H1 (cell line): Measurements from ENCODE around the gene RPS6KA2. TPM values are rescaled to one million over a fixed set of nuclear protein-coding genes. Genes with fewer than 3 reads are reported as not detected.

Source experiments
- CTCF ChIA-PET: fragments of 300-600 bp; sonication (Branson Sonifier 250); formaldehyde crosslinking; loops from one replicate; lab custom pipeline; 2021; ENCODE audit not compliant: partially characterized antibody; lab: Charles Lee
- POLR2A ChIA-PET: fragments of 300-600 bp; sonication (Branson Sonifier 250); formaldehyde crosslinking; loops from one replicate; lab custom pipeline; 2021; ENCODE audit warnings: inconsistent platforms; ENCODE audit not compliant: partially characterized antibody; lab: Charles Lee
- DNase-seq, 2 experiments: peaks; one replicate each; pipeline versions ENCODE4 v3.0.0 to v3.0.0-alpha.2; 2010 to 2022; ENCODE audit warnings: low spot score in 2 of 2, low read depth in 1 of 2, mixed read lengths in 1 of 2
- FAIRE-seq: peaks from 2 replicates; lab custom pipeline; 2011; peaks lifted over from hg19 to GRCh38; lab: Jason Lieb, UNC
- H2AFZ ChIP-seq: 2 replicates; pipeline ENCODE4 v1.8.1; 2012; ENCODE audit warnings: low read length, inconsistent platforms
- H2AK5ac ChIP-seq: 2 replicates; pipeline ENCODE4 v1.6.1; 2013; ENCODE audit warnings: low read depth, low read length
- H2BK120ac ChIP-seq: replicated peaks from 2 replicates; pipeline ENCODE3; 2013; ENCODE audit warnings: low read depth, low read length, inconsistent platforms
- H2BK12ac ChIP-seq: 2 replicates; pipeline ENCODE4 v1.6.1; 2013; ENCODE audit warnings: low read depth, low read length
- H2BK15ac ChIP-seq: 2 replicates; pipeline ENCODE4 v1.6.1; 2013; ENCODE audit warnings: low read length
- H2BK20ac ChIP-seq: 2 replicates; pipeline ENCODE4 v1.6.1; 2013; ENCODE audit warnings: low read length
- H2BK5ac ChIP-seq: 2 replicates; pipeline ENCODE4 v1.6.1; 2013; ENCODE audit warnings: low read depth, low read length
- H3K14ac ChIP-seq: 2 replicates; pipeline ENCODE4 v1.6.1; 2013; ENCODE audit warnings: inconsistent platforms; ENCODE audit not compliant: insufficient read length
- H3K18ac ChIP-seq: 2 replicates; pipeline ENCODE4 v1.6.1; 2013; ENCODE audit warnings: low read length; ENCODE audit errors: extremely low read depth
- H3K23ac ChIP-seq: 2 replicates; pipeline ENCODE4 v1.6.1; 2013; ENCODE audit warnings: inconsistent platforms; ENCODE audit not compliant: insufficient read length
- H3K23me2 ChIP-seq: 2 replicates; pipeline ENCODE4 v1.6.1; 2013; ENCODE audit warnings: low read depth, low read length
- H3K27ac ChIP-seq: 2 replicates; pipeline ENCODE4 v1.6.1; 2011; ENCODE audit warnings: low read depth, low read length, inconsistent platforms
- H3K27me3 ChIP-seq, 4 experiments: replicated peaks in 1 of 4; 1 replicate in 1 of 4; 2 replicates in 3 of 4; pipeline versions ENCODE4 v1.6.1 to v1.8.1; 2011 to 2013; ENCODE audit warnings: low read length in 3 of 4, mild to moderate bottlenecking in 3 of 4, inconsistent platforms in 2 of 4, mixed read lengths in 2 of 4, moderate library complexity in 1 of 4; ENCODE audit not compliant: control insufficient read depth in 3 of 4, insufficient read depth in 3 of 4; ENCODE audit errors: extremely low read depth in 1 of 4
- H3K36me3 ChIP-seq, 4 experiments: 2 replicates each; pipeline versions ENCODE4 v1.6.1 to v1.8.1; 2011 to 2013; ENCODE audit warnings: mild to moderate bottlenecking in 4 of 4, low read length in 3 of 4, moderate library complexity in 2 of 4, control low read depth in 1 of 4, inconsistent platforms in 1 of 4; ENCODE audit not compliant: insufficient read depth in 4 of 4, control insufficient read depth in 2 of 4
- H3K4ac ChIP-seq: replicated peaks from 2 replicates; pipeline ENCODE3; 2013; ENCODE audit warnings: low read length, low read depth, mixed read lengths, inconsistent platforms; ENCODE audit not compliant: insufficient read length
- H3K4me1 ChIP-seq, 4 experiments: replicated peaks in 1 of 4; 1 replicate in 1 of 4; 2 replicates in 3 of 4; pipeline versions ENCODE4 v1.6.1 to v1.8.1; 2011 to 2013; ENCODE audit warnings: low read length in 3 of 4, inconsistent platforms in 2 of 4, mixed read lengths in 1 of 4; ENCODE audit not compliant: insufficient read depth in 4 of 4, control insufficient read depth in 3 of 4
- H3K4me2 ChIP-seq, 2 experiments: 2 replicates each; pipeline versions ENCODE4 v1.6.1 to v1.8.1; 2011 to 2013; ENCODE audit warnings: low read depth in 2 of 2, low read length in 2 of 2, control low read depth in 1 of 2, inconsistent platforms in 1 of 2, mild to moderate bottlenecking in 1 of 2; ENCODE audit not compliant: insufficient read depth in 1 of 2
- H3K4me3 ChIP-seq, 4 experiments: fragments of 200-600, 300-600 bp in 1 of 4; sonication (generic), shearing (Covaris generic), sonication (Bioruptor Twin) in 1 of 4; 2 replicates each; pipeline versions ENCODE4 v1.5.1 to v1.8.1; 2011 to 2016; ENCODE audit warnings: low read length in 4 of 4, low read depth in 3 of 4, control low read depth in 2 of 4, inconsistent platforms in 2 of 4, mild to moderate bottlenecking in 2 of 4, mixed read lengths in 1 of 4, moderate library complexity in 1 of 4; ENCODE audit not compliant: insufficient read depth in 2 of 4; ENCODE audit errors: extremely low read depth in 1 of 4
- H3K56ac ChIP-seq: replicated peaks from 2 replicates; pipeline ENCODE3; 2013; ENCODE audit warnings: low read depth, mild to moderate bottlenecking, mixed read lengths, low read length, inconsistent platforms; ENCODE audit not compliant: insufficient read length
- H3K79me1 ChIP-seq: 2 replicates; pipeline ENCODE4 v1.6.1; 2013; ENCODE audit warnings: low read depth, low read length, control low read depth
- H3K79me2 ChIP-seq, 2 experiments: 2 replicates each; pipeline versions ENCODE4 v1.6.1 to v1.8.1; 2012 to 2013; ENCODE audit warnings: low read length in 2 of 2, mild to moderate bottlenecking in 2 of 2, inconsistent platforms in 1 of 2; ENCODE audit not compliant: insufficient read depth in 2 of 2, control insufficient read depth in 1 of 2
- H3K9ac ChIP-seq, 4 experiments: replicated peaks in 1 of 4; 1 replicate in 1 of 4; 2 replicates in 3 of 4; pipeline versions ENCODE4 v1.6.1 to v1.8.1; 2011 to 2013; ENCODE audit warnings: low read depth in 3 of 4, low read length in 3 of 4, control low read depth in 2 of 4, mild to moderate bottlenecking in 2 of 4, moderate library complexity in 2 of 4, inconsistent platforms in 1 of 4; ENCODE audit errors: extremely low read depth in 1 of 4
- H3K9me3 ChIP-seq, 2 experiments: 2 replicates each; pipeline versions ENCODE4 v1.6.1 to v1.8.1; 2012 to 2013; ENCODE audit warnings: mild to moderate bottlenecking in 2 of 2, moderate library complexity in 2 of 2, control low read depth in 1 of 2, inconsistent platforms in 1 of 2, low read depth in 1 of 2, low read length in 1 of 2, mixed read lengths in 1 of 2; ENCODE audit not compliant: insufficient read depth in 2 of 2
- H4K20me1 ChIP-seq, 2 experiments: replicated peaks in 1 of 2; 2 replicates each; pipeline versions ENCODE3 to v1.8.1; 2011 to 2013; ENCODE audit warnings: inconsistent platforms in 2 of 2, low read length in 2 of 2, mild to moderate bottlenecking in 1 of 2; ENCODE audit not compliant: insufficient read depth in 2 of 2, control insufficient read depth in 1 of 2
- H4K5ac ChIP-seq: 2 replicates; pipeline ENCODE4 v1.6.1; 2013; ENCODE audit warnings: low read length, low read depth, mixed read lengths, inconsistent platforms; ENCODE audit not compliant: insufficient read length
- H4K8ac ChIP-seq: 2 replicates; pipeline ENCODE4 v1.8.0; 2013; ENCODE audit warnings: mild to moderate bottlenecking, moderate library complexity, low read length, inconsistent platforms; ENCODE audit not compliant: insufficient read depth; ENCODE audit errors: extremely low read depth
- H4K91ac ChIP-seq: replicated peaks from 2 replicates; pipeline ENCODE3; 2013; ENCODE audit warnings: low read length, mixed read lengths, inconsistent platforms; ENCODE audit not compliant: insufficient read length
- BACH1 ChIP-seq: IDR thresholded peaks from 2 replicates; pipeline ENCODE4 v1.6.1; 2012; ENCODE audit warnings: low read length, improper control_type of control experiment
- CTBP2 ChIP-seq: IDR thresholded peaks from 2 replicates; pipeline ENCODE4 v1.7.0; 2011; ENCODE audit warnings: borderline replicate concordance, mild to moderate bottlenecking, moderate library complexity, mixed read lengths, low read length; ENCODE audit not compliant: insufficient read depth, insufficient read length
- JUN ChIP-seq: IDR thresholded peaks from 2 replicates; pipeline ENCODE4 v1.6.1; 2011; ENCODE audit warnings: low read depth, mild to moderate bottlenecking, improper control_type of control experiment, low read length
- KDM1A ChIP-seq: fragments of 200-600, 300-600 bp; sonication (generic); IDR thresholded peaks from 2 replicates; pipeline ENCODE4 v1.7.1; 2016; ENCODE audit warnings: mild to moderate bottlenecking, low read length, borderline replicate concordance
- MAFK ChIP-seq: IDR thresholded peaks from 2 replicates; pipeline ENCODE4 v1.6.1; 2012; ENCODE audit warnings: low read depth, mild to moderate bottlenecking, improper control_type of control experiment, low read length
- RXRA ChIP-seq: IDR thresholded peaks from 2 replicates; pipeline ENCODE4 v1.6.1; 2011; ENCODE audit warnings: low read depth, mild to moderate bottlenecking, low read length, moderate library complexity; ENCODE audit not compliant: insufficient read depth
- SP4 ChIP-seq: IDR thresholded peaks from 2 replicates; pipeline ENCODE4 v1.6.1; 2012; ENCODE audit warnings: low read length, inconsistent platforms
- USF2 ChIP-seq: IDR thresholded peaks from 2 replicates; pipeline ENCODE4 v1.6.1; 2011; ENCODE audit warnings: low read length, improper control_type of control experiment
- WGBS, 2 experiments: shearing (Covaris generic) in 1 of 2; methylation state at CpG; one replicate each; pipeline versions ENCODE4 v1.1.6 to v1.1.7; 2013 to 2015; ENCODE audit warnings: low lambda C conversion rate in 2 of 2, mixed read lengths in 2 of 2, inconsistent platforms in 1 of 2, low coverage in 1 of 2, missing lambda C conversion rate in 1 of 2; ENCODE audit not compliant: insufficient replicate concordance in 2 of 2, insufficient coverage in 1 of 2, insufficient read length in 1 of 2; ENCODE audit errors: extremely low coverage in 1 of 2, missing lambda C conversion rate in 1 of 2; 5-methylcytosine and 5-hydroxymethylcytosine counted together
- polyA plus RNA-seq, 7 experiments: library from polyadenylated mRNA; depleted of rRNA in 3 of 7; stranded (reverse) in 5 of 7; unstranded in 2 of 7; fragments of >200 nt in 5 of 7; fragments of 200-250 nt in 2 of 7; gene quantifications; 1 replicate in 5 of 7; 2 replicates in 1 of 7; 4 replicates in 1 of 7; pipeline versions ENCODE4 v1.2.1 to v1.2.3, GENCODE V29; 2011 to 2013; ENCODE audit warnings: missing spikeins in 2 of 7, mixed read lengths in 2 of 7
- total RNA-seq: library from RNA; stranded (reverse); fragmentation: NEBNext Ultra II Directional; extraction: Animal tissue kit (Norgen Biotek cat#: 25700); gene quantifications from 2 replicates; pipeline ENCODE4 v1.2.1, GENCODE V29; 2021

The RPS6KA2 gene
- total and polyA plus RNA-seq, 2 of the 8 experiments (the other 6 are each of a cell fraction or from before 2014, with no cell fraction given) = 8.8 to 25.7 TPM

- no peak overlapping the region for H3K23ac ChIP-seq
- no peak for DNase-seq
- no peak overlapping the region for H3K18ac ChIP-seq
- H2BK15ac ChIP-seq = no peak overlapping the region
- H4K5ac ChIP-seq = no peak overlapping the region
- FAIRE-seq = no peak
- no peak overlapping the region for H2AK5ac ChIP-seq
- no peak overlapping the region for H2BK12ac ChIP-seq
- no peak overlapping the region for H4K91ac ChIP-seq
- H3K79me2 ChIP-seq = peaks cover 0 to 19% of the 10 kb centered on the region in 2 experiments; a peak in 2 of 4 replicates
- H3K4ac ChIP-seq = no peak overlapping the region
- H3K79me1 ChIP-seq = peaks cover 5% of the 10 kb centered on the region; the same call in 1 of the 2 replicates
- H4K20me1 ChIP-seq = peaks cover 0 to 4% of the 10 kb centered on the region in 2 experiments
- ChIA-PET CTCF (interaction anchor here (0.7 to 3.5 kb wide), 5 partner anchors 12 to 137 kb away, joined by 3 to 14 read pairs (median 3); no protein-coding TSS in a partner anchor), POLR2A (interaction anchor here (1.2 kb wide), 1 partner anchor 36 kb away, joined by 4 read pairs; no protein-coding TSS in a partner anchor)
- no peaks in the 10 kb centered on the region for H3K36me3 ChIP-seq
- no peaks in the 10 kb centered on the region for H3K23me2 ChIP-seq
- no peak overlapping the region for H2BK20ac ChIP-seq
- H2BK120ac ChIP-seq = no peak overlapping the region
- H3K9ac ChIP-seq = no peak overlapping the region; a peak in 1 of 7 replicates
- H3K27ac ChIP-seq = no peak overlapping the region
- H3K14ac ChIP-seq = no peak overlapping the region
- no peaks in the 10 kb centered on the region; a peak in 1 of 7 replicates for H3K27me3 ChIP-seq
- H3K4me1 ChIP-seq = peaks cover 1 to 9% (median 4%) of the 10 kb centered on the region in 4 experiments; a peak in 4 of 7 replicates
- no peak overlapping the region for H2BK5ac ChIP-seq
- H3K4me3 ChIP-seq = no peak overlapping the region
- 92% methylated on average over 8 of the region's 8 CpGs; no CpG with 5 or more reads in 1 of the 2 experiments for WGBS, 2 experiments
- no peak overlapping the region; the same call in 1 of the 2 replicates for H4K8ac ChIP-seq
- no peaks in the 10 kb centered on the region for H3K9me3 ChIP-seq
- no peak overlapping the region for H2AFZ ChIP-seq
- H3K56ac ChIP-seq = no peak overlapping the region
- H3K4me2 ChIP-seq = no peak overlapping the region
- TF ChIP-seq BACH1 = no peak
- TF ChIP-seq CTBP2 = no peak
- TF ChIP-seq USF2 = no peak
- TF ChIP-seq SP4 = no peak
- TF ChIP-seq RXRA = no peak
- no peak for TF ChIP-seq JUN
- TF ChIP-seq MAFK = no peak
- no peak for TF ChIP-seq KDM1A
Measured at GRCh38 chr6:166567107-166567506, 59.9 kb downstream of the RPS6KA2 start.
